Activated CD8-positive, alpha-beta memory T cell treated with anti-CD3 and anti-CD28 coated beads for 36 hours (primary cell): ENCODE measurements around the gene NF1. TPM values are rescaled to one million over a fixed set of nuclear protein-coding genes. Genes with fewer than 3 reads are reported as not detected.

Source experiments
- CTCF ChIA-PET: fragments of 350-600 bp; sonication (Branson Sonifier 250); formaldehyde crosslinking; loops from one replicate; lab custom pipeline; 2021; ENCODE audit warnings: antibody characterized with exemption; lab: Charles Lee
- POLR2A ChIA-PET: fragments of 350-600 bp; sonication (Branson Sonifier 250); formaldehyde crosslinking; loops from one replicate; lab custom pipeline; 2021; ENCODE audit warnings: antibody characterized with exemption; lab: Charles Lee
- total RNA-seq, 2 experiments: library from RNA; stranded (reverse); gene quantifications; one replicate each; pipeline ENCODE4 v1.2.3, GENCODE V29; 2021

NF1 gene
- total RNA-seq, 2 experiments from 2014 or later = 20.4 to 24.0 TPM

DNA sequence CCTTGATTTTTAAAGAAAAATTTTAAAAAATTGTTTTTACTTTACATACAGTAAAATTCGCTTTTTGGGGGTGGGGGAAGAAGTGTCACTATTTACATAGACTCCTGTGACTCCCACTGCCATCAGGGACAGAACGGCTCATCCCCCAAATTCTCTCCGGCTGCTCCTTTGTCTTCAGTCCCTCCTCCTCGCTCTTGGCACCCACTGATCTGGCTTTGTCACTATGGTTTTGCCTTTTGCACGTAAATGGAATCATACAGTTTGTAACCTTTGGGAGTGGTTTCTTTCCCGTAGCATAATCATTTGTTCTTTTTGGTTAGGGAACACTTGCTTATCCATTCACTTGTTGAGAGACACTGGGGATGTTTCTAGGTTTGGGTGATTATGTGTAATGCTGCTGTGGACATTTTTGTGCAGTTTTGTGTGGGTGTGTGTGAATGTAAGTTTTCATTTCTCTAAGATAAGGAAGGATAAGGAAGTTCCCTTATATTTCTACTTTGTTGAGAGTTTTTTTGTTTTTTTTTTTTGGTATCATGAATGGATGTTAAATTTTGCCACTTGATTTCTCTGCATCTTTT is 324.1 kb downstream of the NF1 start:
- ChIA-PET CTCF (no interaction called here), POLR2A (no interaction called here)

DNA sequence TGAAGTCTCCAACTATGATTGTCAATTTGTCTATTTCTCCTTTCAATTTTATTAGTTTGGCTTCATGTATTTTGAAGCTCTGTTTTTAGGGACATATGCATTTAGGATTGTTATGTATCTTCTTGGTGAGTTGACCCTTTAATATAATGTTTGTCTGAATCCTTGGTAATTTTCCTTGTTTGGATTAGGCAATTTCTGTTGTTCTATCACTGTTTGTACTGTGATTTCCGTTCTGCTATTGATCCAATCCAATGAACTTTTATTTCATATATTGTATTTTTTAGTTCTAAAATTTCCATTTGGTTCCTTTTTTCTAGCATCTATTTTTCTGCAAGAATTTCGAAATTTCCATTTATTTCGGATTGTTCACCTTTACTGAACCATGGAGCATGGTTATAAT is 327.7 kb downstream of the NF1 start:
- CTCF ChIA-PET = interaction anchor here (0.9 kb wide), 1 partner anchor 15 kb away, joined by 3 read pairs; no protein-coding TSS in a partner anchor
- POLR2A ChIA-PET = no interaction called here

DNA sequence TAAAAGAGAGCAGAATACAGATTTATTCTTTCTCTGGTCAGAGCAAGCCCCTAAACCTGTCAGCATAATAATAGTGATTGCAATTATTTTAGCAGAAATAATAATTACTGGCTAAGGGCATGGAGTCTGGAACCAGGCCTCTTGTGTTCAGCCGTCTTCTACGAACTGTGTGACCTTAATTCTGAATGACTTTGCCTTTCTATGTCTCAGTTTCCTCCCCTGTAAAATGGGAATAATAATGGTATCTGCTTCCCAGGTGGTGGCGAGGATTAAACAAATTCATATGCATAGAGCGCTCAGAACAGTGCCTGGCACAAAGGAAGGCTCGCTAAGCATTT is 330.1 kb downstream of the NF1 start:
- CTCF ChIA-PET = interaction anchor here (1.7 kb wide), 1 partner anchor 12 kb away, joined by 4 read pairs; no protein-coding TSS in a partner anchor
- POLR2A ChIA-PET = no interaction called here

DNA sequence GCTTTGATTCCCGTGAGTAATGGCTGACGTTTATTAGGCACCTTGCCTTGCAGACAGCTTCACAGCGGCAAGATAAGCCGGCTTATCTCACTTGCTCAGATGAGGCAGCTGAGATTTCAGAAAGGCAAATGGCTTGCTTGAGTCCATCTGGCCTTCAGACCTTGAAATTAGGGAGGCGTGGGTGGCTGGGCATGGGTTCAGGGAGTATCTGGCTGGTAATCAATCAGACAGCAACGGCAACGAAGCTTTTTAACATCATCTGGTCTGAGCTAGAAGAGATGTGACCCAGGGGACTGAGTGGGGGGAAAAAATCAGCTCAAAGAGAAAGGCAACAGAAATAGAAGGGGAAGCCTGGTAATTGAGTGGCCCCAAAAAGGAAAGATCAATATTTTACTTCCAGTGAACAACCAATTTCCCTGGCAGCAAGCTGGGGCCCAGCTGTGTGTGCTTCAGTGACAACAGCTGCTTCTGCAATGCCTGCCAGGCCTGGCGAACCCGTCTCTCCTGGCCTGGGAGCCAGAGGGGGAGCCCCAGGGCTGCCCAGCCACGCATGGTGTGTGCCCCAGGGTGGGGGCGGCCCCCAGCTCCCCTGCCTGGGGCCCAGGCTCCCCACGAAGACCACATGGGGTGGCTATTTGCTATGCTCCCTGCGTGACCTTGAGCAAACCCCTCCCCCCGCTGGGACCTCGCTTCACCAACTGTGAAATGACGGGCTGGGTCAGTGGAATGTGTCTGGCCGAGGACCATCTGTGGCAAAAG is 330.7 kb downstream of the NF1 start:
- CTCF ChIA-PET = no interaction called here
- POLR2A ChIA-PET = no interaction called here

Other genes with a start within 250 kb of the NF1 start
- 10 to 100 TPM; 15.5 to 19.2 TPM for gene TEFM, start 188.7 kb upstream of the NF1 start, total RNA-seq
- gene ADAP2, start 173.0 kb upstream of the NF1 start, total RNA-seq = under 1 TPM; 0.63 to 0.65 TPM
- 1 to 10 TPM; 7.8 to 8.7 TPM for gene RNF135, start 123.9 kb upstream of the NF1 start, total RNA-seq
- gene OMG, start 202.3 kb downstream of the NF1 start, total RNA-seq = under 1 TPM in 1 of 2 experiments, not detected in 1; 0.19 TPM
- gene EVI2B, start 219.1 kb downstream of the NF1 start, total RNA-seq = 10 to 100 TPM; 19.5 to 20.1 TPM
- 10 to 100 TPM; 37.7 to 38.5 TPM for gene EVI2A, start 226.6 kb downstream of the NF1 start, total RNA-seq